HG03280 (cell line): ENCODE results near the gene ATP2C2.
"Not testable (repeated sequence)": the region's sequence is repeated elsewhere in the genome, so short reads cannot be mapped to it uniquely, and the experiment has no call there.

ENCODE experiments used
- ATAC-seq: cut with Tn5 transposase; IDR thresholded peaks from one replicate; pipeline ENCODE4 v1.9.1; 2021; ENCODE audit warnings: mild to moderate bottlenecking, moderate library complexity; ENCODE audit not compliant: unreplicated experiment

The ATP2C2 gene

DNA sequence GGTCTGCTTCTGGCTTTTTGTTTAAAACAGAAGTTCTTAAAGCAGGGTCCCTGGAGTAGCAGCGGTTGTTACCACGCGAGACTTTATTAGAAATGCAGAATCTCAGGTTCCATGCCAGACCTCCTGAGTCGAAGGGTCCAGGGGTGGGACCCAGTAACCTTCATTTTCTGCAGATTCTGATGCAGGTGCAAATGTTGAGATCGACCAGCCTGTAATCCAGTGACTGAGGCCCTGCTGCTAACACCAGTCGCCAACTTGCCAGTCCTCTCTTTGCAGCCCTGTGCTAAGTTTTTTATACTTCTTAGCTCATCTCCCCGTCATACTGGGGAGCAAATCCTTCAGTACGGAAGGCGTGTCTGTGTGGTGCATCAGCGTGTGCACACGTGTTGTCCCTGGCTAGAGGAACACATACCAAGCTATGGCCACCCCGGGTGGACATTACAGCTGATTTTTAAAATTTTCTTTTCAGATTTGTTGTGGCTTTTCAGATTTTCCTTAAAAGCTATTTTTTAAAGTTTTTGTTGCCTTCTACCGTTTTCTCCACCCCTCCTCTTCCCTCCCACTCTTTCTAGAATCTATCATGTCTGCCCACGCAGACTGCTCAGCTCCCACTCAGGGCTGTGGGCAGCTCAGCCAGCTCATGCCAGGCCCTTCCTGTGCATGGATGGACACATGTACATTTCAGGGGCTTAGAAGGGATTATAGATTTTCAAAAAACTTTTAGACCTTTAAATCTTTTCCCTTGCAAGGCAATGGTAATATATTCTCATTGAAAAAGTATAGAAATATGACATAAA is 78.5 kb downstream of the ATP2C2 start:
- no peak for ATAC-seq

DNA sequence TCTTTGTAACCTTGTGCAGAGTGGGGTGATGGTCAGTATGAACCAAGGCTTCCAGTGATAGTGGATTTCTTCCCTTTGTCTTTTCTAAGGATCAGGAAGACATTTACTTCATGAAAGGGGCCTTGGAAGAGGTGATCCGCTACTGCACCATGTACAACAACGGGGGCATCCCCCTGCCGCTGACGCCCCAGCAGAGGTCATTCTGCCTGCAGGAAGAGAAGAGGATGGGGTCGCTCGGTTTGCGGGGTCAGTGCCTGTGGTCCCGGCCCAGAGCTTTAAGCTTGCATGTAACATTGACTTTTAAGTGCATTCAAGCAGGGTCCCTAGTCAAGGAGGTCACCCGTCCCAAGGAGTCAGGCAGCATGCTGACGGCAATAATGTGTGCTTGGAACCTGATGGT is 80.1 kb downstream of the ATP2C2 start:
- ATAC-seq: no peak

DNA sequence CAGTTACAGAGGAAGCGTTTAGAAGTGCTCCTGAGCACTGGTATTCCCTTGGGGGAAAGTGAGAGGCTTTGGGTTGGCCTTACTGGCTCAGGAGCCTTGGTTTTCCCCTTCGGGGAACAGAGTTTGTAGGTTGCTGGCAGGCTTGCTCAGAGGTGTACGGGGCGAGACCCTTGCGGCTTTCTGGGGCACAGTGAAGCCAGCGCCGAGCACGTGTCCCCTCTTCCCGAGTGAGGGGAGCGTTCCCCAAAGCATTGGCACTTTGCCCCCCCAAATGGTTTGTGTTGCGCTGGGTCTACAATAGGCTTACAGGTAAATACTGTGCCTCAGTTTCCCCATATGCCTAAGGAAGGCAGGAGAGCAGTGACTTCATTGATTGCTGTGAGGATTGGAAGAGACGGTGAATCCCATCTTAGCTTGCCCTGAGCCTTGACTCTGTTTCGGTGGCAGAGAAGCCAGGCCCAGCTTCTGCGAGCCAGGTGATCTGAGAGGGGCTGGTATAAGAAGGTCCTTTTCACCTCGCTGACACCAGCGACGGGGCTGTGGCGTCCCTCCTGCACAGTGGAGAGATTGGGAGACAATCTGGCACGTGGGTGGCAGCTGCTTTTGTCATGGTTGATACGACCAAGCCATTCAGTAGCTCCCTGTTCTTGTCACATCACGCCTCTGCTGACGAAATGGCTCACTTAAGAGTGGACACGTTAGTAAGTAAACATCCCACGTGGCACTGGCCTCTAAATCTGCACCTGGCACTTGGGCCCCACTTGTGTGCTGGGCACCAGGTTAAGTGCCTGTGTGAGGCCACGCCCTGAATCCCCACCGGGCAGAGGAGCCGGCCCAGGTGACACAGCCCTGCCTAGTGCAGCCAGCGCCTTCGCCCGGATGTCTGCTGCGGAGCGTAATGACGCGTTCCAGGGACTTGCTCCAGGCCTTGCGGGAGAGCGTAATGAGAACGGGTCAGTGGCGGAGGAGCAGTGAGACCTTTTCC is 81.1 kb downstream of the ATP2C2 start:
- no peak for ATAC-seq

DNA sequence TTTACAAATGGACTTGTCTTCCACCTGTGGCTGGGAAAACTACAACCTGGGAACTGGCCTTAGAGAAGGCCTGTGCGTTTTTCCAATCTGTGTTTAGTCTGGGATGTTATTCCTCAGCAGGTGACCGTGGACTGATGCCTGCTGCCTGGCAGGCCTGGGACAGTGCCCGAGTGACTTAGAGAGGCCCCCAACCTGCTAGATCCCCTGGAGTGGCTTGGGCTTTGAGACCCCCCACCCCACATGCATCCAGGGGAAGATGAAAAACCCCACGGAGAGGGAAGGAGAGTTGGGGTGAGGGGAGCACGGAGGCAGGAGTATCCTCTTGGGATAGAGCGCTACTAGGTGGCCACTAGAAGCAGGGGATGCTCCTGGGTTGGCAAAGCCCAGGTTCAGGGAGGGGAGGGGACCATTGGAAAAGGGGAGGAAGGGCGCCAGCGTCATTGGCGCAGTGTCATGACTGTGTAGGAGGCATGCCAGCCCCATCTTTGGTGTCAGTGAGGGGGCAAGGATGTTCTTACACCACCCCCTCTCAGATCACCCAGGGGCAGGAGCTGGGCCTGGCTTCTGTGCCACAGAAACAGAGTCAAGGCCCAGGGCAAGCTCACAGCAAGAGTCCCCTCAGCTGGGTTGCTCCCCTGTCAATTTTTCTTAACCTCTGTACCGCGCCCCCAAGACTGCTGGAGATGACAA is 82.0 kb downstream of the ATP2C2 start:
- ATAC-seq: no peak

DNA sequence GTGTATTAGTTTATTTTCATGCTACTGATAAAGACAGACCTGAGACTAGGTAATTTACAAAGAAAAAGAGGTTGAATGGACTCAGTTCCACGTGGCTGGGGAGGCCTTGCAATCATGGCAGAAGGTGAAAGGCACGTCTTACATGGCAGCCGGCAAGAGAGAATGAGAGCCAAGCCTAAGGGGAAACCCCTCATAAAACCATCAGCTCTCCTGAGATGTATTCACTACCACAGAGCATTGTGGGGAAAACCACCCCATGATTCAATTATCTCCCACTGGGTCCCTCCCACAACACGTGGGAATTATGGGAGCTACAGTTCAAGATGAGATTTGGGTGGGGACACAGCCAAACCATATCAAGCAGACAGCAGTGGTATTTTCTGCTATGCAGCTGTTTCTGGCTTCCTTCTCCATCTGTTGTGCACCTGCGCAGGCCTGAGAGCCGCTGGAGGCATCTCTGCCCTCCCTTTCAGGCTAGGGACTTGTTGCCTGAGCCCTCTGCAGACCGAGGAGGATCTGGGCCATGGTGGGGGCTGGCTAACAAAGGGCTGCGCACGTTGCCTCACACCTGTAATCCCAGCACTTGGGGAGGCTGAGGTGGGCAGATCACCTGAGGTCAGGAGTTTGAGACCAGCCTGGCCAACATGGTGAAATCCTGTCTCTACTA is 82.8 kb downstream of the ATP2C2 start:
- ATAC-seq: not testable (repeated sequence)

DNA sequence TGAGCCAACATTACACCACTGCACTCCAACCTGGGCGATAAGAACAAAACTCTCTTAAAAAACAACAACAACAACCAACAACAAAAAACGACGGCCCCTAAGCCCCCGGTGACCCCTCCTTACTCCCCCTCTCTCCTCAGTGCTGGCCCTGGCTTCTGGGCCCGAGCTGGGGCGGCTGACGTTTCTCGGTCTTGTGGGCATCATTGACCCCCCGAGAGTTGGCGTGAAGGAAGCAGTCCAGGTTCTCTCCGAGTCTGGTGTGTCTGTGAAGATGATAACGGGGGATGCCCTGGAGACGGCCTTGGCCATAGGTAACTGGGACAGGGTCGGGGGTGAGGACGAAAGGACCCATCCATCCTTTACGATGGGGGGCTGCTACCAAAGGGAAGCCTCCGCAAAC is 83.4 kb downstream of the ATP2C2 start:
- no peak for ATAC-seq

DNA sequence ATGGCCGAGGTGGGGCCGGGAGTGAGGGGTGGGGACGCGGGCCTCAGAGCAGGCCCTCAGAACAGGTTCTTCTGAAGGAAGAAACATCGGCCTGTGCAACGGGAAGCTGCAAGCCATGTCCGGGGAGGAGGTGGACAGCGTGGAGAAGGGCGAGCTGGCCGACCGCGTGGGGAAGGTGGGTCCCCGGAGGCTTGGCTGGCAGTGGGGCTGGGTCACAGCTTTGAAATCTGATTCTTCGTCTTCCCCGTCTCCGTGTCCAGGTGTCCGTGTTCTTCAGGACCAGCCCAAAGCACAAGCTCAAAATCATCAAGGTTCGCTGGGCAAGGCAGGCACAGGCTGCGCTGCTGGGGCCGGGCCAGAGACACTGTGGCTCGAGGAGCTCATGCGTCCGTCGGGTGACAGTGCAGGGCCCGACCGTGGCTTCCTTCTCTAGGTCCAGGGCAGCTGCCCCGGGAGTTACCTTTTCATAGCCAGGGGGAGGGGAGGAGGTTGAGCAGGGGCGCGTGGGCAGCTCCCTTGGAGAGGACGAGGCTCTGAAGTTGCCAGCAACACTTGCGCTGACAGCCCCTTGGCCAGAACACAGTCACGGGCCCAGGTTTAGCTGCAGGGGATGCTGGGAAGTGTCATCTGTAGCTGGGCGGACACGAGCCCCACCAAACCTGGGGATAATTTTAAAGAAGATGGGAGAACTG is 84.9 kb downstream of the ATP2C2 start:
- ATAC-seq: no peak

DNA sequence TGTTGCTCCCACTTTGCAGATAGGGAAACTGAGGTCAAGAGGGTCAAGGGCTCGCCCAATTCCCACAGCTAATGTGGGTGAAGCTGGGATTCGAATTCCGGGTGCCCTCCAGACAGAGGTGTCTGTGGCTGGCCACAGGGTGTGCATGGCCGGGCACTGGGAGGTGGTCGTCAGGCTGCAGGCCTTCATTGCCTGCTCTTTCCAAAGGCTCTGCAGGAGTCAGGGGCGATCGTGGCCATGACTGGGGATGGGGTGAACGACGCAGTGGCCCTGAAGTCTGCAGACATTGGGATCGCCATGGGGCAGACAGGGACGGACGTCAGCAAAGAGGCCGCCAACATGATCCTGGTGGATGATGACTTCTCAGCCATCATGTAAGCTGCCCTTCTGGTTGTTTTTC is 86.3 kb downstream of the ATP2C2 start:
- ATAC-seq: no peak

DNA sequence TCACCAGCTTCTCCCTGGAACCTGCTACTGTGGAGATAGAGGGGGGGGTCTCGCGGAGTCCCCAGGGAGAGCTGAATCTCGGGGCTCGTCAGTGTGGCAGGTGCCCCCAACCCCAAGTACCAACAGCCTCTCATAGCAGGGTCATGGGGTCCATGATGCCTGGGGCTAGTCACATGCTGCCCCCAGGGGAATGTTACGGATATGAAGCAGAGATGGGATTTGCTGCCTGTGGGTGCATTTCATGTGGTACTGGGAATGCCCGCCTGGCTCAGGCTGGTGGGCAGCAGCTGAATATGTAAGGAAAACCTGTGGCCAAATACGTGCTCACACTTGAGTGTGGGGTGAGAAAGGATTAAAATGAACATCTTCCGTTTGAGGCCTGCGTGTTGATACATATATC is 86.7 kb downstream of the ATP2C2 start:
- ATAC-seq: no peak

DNA sequence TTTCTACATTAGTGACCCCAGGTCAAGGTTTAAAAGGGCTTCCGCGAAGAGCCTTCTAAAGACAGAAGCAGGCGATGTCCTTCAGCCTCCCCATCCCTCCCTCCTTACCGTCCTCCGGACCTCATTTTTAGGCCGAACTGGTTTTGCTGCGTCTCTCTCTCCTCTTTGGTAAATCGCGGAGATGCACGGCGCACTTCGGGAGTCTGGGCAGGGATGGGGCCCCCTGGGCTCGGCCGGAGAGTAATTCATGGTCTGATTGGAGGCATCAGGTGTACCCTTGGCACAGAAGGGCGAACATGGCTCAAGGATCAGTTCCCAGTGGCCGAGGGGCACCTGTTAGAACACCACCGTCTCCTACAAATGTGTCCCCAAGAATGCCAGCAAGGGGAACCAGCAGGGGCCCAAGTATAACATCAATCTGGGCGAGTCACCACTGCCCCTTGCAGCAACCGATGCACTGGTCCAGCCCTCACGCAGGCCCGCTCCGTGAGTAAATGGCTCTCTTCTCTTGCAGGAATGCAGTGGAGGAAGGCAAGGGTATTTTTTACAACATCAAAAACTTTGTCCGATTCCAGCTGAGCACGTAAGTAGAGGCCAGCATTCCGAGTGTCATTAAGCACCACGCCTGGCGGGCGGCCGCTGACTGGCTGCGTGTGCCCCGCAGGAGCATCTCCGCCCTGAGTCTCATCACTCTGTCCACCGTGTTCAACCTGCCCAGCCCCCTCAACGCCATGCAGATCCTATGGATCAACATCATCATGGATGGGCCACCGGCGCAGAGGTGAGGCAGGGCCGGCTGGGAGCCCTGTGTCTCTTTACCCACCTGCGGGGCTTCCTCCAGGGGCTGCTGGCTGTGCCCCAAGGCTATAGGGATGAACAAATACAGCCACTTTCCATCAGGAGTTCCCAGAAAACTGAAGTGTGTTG is 90.5 kb downstream of the ATP2C2 start:
- no peak for ATAC-seq

DNA sequence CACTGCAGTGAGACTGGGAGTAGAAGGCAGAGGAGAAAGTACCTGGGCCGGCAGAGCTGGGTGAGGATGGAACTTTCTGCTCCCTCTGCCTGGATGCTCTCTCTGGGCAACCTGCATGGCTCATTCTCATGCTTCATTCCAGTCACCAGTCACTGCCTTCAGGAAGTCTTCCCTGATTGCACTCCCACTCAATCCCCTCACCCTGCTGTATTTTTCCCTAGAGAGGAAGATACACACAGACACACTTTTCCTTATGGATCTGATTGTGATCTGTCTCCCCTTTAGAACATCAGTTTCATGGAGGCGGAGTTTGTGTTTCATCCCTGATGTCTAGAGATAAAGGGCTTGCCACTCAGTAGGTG is 91.2 kb downstream of the ATP2C2 start:
- ATAC-seq: no peak

DNA sequence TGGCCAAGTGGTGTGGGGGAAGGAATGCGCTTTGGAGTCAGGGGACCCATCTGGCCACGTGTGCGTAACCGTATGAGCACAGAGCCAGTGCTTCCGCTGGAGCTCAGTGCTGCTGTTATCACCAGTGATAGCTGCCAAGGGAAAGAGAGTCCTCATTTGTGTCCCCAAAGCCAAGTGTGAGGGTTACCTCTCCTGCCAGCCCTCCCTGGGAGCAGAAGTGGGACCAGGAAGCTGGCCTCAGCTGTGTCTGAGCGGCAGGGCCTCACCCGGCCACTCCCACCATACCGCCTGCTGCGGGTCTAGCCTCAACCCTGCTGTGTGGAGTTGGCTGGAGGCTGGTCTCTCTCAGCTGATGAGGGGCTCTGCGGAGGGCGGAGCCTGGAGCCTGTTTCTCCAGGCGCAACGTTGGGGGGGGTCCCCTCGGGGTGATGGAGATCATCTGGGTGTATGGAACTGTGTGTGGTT is 91.6 kb downstream of the ATP2C2 start:
- no peak for ATAC-seq

DNA sequence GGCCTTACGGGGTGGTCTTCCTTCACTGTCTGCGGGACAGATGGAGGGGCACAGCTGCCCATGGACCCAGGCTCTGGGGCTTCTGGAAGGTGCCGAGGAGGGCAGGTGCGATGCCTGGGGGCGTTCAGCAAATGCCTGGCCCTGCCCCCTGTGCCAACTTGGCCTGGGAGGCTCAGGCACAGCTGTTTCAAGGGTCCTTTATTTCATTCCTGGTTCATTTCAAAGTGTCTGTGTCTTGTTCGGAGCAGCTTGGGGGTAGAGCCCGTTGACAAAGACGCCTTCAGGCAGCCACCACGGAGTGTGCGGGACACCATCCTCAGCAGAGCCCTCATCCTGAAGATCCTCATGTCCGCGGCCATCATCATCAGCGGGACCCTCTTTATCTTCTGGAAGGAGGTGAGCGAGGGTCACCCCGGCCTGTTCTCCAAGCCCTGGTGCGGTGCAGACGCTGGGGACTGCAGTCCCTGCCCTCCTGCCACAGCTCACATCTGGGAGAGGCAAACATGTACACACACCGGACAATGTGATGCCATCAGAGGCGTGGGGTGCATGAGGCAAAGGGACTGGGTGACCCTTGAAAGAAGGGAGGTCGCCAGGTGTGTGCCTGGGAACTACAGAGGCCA is 92.2 kb downstream of the ATP2C2 start:
- ATAC-seq: no peak

DNA sequence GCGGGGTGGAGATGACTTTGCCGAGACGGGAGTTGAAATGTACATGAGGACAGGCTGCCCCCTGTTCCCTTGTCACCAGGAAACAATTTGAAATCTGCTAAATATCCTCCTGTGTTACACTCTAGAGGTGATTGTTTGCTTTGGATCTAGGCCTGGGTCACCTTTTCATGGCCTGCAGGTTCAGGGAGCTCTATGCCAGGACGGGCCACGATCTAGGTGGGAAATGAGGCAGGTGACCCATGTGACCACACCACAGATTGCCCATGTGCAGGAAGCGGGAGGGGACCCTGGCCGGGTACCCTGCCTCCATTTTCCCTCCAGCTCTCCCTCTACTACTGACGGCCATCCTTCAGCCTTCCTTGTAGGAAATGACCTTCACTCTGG is 92.7 kb downstream of the ATP2C2 start:
- ATAC-seq: no peak

DNA sequence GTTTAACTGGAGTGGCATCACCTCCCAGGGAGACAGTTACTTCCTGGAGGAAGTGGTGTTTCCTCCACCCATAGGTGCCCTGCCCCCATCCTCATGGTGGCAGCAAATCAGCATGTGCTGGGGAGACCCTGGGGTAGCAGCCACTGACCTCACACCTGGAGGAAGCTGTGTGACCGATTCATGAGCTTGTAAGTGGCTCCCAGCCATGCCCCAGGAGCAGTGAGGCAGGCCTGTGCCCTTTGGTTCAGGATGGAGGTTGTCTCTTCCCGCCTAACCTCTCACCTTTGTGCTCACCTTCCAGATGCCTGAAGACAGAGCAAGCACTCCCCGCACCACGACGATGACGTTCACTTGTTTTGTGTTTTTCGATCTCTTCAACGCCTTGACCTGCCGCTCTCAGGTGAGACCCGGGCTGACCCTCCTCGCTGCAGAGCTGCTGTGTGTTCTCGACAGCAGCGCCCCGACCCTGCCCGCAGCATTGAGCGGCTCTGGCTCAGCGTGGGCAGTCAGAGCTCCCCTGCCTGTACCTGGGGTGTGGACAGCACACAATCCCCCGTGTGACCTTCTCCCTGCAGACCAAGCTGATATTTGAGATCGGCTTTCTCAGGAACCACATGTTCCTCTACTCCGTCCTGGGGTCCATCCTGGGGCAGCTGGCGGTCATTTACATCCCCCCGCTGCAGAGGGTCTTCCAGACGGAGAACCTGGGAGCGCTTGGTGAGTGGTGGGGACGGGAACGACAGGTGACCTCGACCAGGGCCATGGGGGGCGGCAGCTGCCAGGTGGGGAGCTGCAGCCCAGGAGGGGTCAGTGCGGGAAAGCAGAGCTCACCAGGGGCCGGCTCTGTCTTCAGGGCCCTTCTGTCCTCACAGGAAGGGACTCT is 93.3 kb downstream of the ATP2C2 start:
- ATAC-seq: no peak

DNA sequence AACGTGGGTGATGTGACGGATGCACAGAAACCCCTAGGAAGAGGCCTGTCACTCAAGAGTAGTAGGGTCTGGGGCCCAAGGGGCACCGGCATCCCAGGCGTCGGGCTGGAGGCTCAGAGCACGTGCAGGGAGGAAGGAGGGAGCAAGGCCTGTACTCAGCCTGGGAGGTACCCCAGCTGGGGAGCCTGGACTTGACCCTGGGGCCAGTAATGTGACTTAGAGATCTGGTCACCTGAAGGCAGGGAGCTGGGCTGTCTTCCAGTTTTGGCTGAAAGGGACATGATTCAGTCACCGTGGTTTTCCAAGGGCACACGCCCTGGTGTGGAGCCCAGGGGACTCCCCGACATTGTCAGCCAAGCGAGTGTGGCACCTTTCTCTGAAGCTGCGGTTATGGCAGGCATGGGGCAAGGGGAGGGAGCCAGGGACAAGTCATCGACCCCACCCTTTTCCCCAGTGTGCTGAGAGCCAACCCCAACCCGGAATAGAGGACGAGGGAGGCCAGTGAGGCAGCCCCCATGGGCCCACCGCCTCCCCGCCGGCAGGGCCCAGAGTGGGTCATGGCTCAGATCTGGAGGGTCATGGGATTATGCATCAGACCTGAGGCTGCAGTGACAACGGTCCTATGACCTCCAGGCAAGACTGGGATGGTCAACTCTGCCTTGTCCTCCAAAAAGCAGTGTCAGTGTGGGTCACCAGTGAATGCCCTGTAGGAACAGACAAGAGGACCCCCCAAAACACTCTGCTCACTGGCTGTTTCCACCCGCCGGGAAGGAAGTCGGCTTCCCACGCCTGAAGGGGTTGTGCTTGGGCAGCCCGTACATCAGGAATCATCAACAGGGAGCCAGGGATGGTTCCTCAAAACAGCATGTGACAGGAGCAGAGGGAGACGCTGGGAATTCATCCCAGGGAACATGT is 94.2 kb downstream of the ATP2C2 start:
- ATAC-seq: no peak

DNA sequence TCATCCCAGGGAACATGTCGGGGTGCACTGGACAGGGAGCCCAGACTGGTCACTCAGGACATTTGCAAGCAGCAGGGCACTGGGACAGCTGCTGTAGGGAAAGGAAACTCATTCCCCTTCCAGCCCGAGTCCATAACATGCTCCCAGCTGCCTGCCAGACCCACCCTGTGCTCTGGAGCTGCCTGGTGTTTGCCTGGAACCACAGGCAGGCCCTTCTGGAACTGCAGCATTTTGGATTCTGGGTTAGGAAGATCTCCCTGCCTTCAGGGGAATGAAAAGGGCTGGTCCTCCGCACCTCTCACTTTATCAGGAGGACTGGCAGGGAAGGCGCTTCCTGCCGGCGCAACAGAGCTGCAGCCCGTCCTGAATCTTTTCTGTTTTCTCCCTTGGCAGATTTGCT is 94.9 kb downstream of the ATP2C2 start:
- no peak for ATAC-seq
